K562 (cell line): ENCODE results near the gene CCNT1. TPM values are rescaled to one million over a fixed set of nuclear protein-coding genes. Genes with fewer than 3 reads are reported as not detected.

Experiments
- FOXK2 ChIP-seq, 2 experiments: fragments of 450-650 bp; IDR thresholded peaks in 1 of 2; conservative IDR thresholded peaks in 1 of 2; 2 replicates each; pipeline ENCODE4 v1.6.1; 2016; ENCODE audit warnings: low read depth in 2 of 2, mild to moderate bottlenecking in 1 of 2
- GATAD2A ChIP-seq: fragments of 450-650 bp; IDR thresholded peaks from 2 replicates; pipeline ENCODE4 v1.6.1; 2017
- ILK ChIP-seq: fragments of 450-650 bp; IDR thresholded peaks from 2 replicates; pipeline ENCODE4 v1.6.1; 2016; ENCODE audit warnings: missing genetic modification characterization, low read depth, mild to moderate bottlenecking, missing compliant biosample characterization, moderate library complexity, borderline replicate concordance
- MAX ChIP-seq: sonication (generic); formaldehyde crosslinking; IDR thresholded peaks from 2 replicates; pipeline ENCODE4 v1.9.0; 2022; ENCODE audit warnings: mild to moderate bottlenecking, missing genetic modification reagents
- NCOA1 ChIP-seq: fragments of 450-650 bp; IDR thresholded peaks from 2 replicates; pipeline ENCODE4 v1.6.1; 2016; ENCODE audit warnings: low read depth
- NCOR1 ChIP-seq: fragments of 450-650 bp; IDR thresholded peaks from 2 replicates; pipeline ENCODE4 v1.6.1; 2016; ENCODE audit warnings: mild to moderate bottlenecking, moderate library complexity
- NFATC3 ChIP-seq: fragments of 450-650 bp; IDR thresholded peaks from 2 replicates; pipeline ENCODE4 v1.6.1; 2017; ENCODE audit warnings: mild to moderate bottlenecking
- SLC30A9 ChIP-seq: fragments of 250-450 bp; sonication (Bioruptor Pico); IDR thresholded peaks from 2 replicates; pipeline ENCODE4 v1.8.0; 2022; ENCODE audit warnings: mild to moderate bottlenecking, moderate library complexity
- SMARCA5 ChIP-seq: fragments of 450-650 bp; IDR thresholded peaks from 2 replicates; pipeline ENCODE4 v1.6.1; 2016
- TRIM25 ChIP-seq: fragments of 450-650 bp; IDR thresholded peaks from 2 replicates; pipeline ENCODE4 v1.7.0; 2016; ENCODE audit warnings: borderline replicate concordance
- ZNF280B ChIP-seq: fragments of 250-450 bp; sonication (Bioruptor Pico); IDR thresholded peaks from 2 replicates; pipeline ENCODE4 v1.5.1; 2021; ENCODE audit warnings: mild to moderate bottlenecking
- ZNF318 ChIP-seq, 2 experiments: fragments of 450-650 bp; IDR thresholded peaks; 2 replicates each; pipeline ENCODE4 v1.6.1; 2016; ENCODE audit warnings: mild to moderate bottlenecking in 2 of 2, borderline replicate concordance in 1 of 2, low read depth in 1 of 2, moderate library complexity in 1 of 2
- polyA plus RNA-seq, 8 experiments: library from polyadenylated mRNA; depleted of rRNA in 4 of 8; stranded (reverse) in 5 of 8; unstranded in 3 of 8; fragments of >200 nt; fragmentation: Nextera tagmentation in 2 of 8; fragmentation: Illumina TruSeq in 1 of 8; extraction: Ambion mirVana in 2 of 8; extraction: Trizol in 1 of 8; gene quantifications; 2 replicates each; pipeline versions ENCODE4 v1.2.1 to v1.2.3, GENCODE V29; 2011 to 2014; ENCODE audit warnings: inconsistent platforms in 1 of 8, missing spikeins in 1 of 8
- total RNA-seq, 7 experiments: library from RNA; depleted of rRNA in 6 of 7; stranded (reverse); fragments of >200 nt in 6 of 7; fragmentation: Illumina TruSeq in 2 of 7; extraction: Trizol in 2 of 7; gene quantifications; 2 replicates each; pipeline versions ENCODE4 v1.2.1 to v1.2.3, GENCODE V29; 2011 to 2021; ENCODE audit warnings: low replicate concordance in 1 of 7

CCNT1 gene
- total and polyA plus RNA-seq, 9 of the 15 experiments (the other 6 are each of a cell fraction or from before 2014, with no cell fraction given): 9.7 to 52.4 (median 33.4) TPM

- TF ChIP-seq TRIM25: no peak
- no peak for TF ChIP-seq SLC30A9 (CRISPR knock-in tag)
- no peak for TF ChIP-seq FOXK2 (conservative IDR thresholded peaks at IDR 0.05 in 1 of 2, IDR thresholded peaks at IDR 0.05 in 1 of 2; ENCODE audit: low read depth in 2 of 2)
- no peak for TF ChIP-seq ZNF280B (CRISPR knock-in tag)
- no peak for TF ChIP-seq ZNF318 (IDR thresholded peaks at IDR 0.05; ENCODE audit: borderline replicate concordance in 1 of 2, low read depth in 1 of 2)
- no peak for TF ChIP-seq NCOA1
- no peak for TF ChIP-seq SMARCA5
- no peak for TF ChIP-seq MAX (CRISPR knock-in tag)
- TF ChIP-seq NFATC3: peak; percentile 72
- no peak for TF ChIP-seq GATAD2A
- peak; percentile 5; the same call in 1 of the 2 replicates for TF ChIP-seq NCOR1
- no peak for TF ChIP-seq ILK (tag)
These were observed 29.7 kb downstream of the CCNT1 start (continued) for GRCh38 chr12:48686615-48687334.
